COR-L47 (cell line): ENCODE results near the gene ADGRA1.
"Not testable (repeated sequence)": the region's sequence is repeated elsewhere in the genome, so short reads cannot be mapped to it uniquely, and the experiment has no call there.

Experiments used
- DNase-seq: peaks from one replicate; lab custom pipeline; 2025; lab: John Stamatoyannopoulos, UW

Gene ADGRA1, protein sequence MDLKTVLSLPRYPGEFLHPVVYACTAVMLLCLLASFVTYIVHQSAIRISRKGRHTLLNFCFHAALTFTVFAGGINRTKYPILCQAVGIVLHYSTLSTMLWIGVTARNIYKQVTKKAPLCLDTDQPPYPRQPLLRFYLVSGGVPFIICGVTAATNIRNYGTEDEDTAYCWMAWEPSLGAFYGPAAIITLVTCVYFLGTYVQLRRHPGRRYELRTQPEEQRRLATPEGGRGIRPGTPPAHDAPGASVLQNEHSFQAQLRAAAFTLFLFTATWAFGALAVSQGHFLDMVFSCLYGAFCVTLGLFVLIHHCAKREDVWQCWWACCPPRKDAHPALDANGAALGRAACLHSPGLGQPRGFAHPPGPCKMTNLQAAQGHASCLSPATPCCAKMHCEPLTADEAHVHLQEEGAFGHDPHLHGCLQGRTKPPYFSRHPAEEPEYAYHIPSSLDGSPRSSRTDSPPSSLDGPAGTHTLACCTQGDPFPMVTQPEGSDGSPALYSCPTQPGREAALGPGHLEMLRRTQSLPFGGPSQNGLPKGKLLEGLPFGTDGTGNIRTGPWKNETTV

DNA sequence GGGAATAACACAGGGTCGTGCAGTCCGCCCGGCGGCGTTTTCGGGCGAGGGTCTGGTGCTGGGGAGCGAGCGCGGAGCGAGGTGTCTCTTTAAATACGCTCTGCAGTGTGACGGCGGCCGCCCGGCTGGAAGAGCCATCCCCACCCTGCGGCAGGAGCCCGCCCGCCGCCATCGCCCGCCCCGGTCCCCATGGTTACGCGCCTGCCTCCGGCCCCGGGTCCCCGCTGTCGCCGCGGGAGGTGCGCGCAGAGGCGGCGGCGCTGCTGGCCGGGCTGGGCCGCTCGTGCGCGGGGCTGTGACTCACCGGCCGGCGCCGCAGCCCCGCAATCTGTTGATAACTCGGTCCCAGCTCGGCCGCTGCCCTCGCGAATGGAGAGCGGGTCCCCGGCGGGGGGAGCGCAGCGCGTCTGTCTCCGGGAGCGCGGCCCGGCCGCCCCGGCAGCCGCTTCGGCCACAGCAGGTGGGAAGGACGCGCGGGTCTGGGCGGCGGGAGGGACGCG is at the start of gene ADGRA1:
Gene ADGRA1 (plus strand): TSS at position 246 of the 500 bp plus-strand sequence. CDS start 986 bp downstream, outside the sequence.
- peak; percentile 35 for DNase-seq

DNA sequence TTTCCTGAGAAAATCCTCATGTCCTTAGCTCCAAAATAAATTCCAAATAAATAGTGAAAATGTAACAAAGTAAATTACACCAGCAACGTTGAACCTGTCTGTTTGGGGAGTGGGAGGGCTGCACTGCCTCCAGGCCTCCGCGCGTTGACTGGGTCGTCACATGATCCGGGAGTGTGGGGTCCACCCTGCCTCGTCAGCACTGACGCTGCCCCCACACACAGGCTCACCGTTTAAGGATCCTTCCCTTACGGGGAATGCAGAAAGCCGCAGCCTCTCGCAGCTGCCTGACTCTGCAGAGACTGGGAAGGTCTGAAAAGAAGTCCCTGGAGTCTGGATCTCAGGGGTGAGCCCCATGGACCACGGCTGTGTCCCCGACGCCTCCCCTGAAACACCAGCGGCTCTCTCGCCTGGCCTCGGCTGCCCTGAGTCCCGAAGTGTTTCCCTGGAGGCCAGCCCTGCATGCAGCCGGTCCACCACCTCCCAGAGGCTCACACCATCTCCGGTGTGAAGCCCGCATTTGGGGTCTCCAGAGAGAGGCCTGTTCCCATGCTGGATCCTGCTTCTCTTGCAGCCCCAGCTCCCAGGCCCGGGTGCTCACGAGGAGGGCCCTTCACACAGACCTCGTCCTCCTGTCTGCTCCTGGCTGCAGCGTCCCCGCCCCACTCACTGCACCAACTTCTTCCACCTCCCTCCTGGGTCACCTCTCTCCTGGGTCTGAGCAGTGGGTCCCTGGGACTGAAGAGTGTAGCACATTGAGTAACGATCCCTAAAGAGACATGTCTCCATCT is 49.5 kb upstream of the ADGRA1 start:
- no peak for DNase-seq

DNA sequence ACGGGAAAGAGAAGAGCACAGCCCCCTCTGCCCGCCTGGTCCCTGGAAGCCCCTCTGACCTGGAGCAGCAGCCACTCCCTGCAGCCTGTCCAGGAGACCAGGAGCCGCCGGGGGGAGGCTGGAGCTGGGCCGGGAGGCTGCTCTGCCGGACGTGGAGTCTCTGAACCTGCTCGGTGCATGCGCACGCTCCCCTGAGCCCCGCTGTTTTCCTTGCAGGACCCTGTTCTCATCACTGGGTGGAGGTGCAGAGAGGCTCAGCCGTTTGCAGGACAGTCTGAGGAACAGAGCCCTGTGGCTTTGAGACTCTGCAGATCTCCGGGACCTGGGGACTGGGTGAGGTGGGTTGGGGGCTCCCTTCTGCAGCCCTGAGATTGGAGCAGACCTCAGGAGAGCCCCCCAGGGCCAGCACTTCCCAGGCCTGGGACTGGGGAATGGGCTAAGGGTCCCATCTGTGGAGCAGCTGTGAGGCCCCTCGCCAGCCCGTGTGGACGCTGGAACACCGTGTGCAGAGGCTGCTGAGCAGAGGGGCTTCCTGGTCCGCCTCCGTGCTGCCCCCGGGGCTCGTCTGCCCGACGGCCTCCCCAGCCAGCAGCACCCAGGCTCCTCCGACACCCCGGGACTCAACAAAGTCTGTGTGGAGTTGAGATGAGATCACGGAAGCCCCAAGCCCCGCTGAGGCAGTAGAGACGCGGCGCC is 48.5 kb upstream of the ADGRA1 start:
- DNase-seq, result no peak

- no peak for DNase-seq
Measured at GRCh38 chr10:133039803-133040165, 47.9 kb upstream of the ADGRA1 start.

DNA sequence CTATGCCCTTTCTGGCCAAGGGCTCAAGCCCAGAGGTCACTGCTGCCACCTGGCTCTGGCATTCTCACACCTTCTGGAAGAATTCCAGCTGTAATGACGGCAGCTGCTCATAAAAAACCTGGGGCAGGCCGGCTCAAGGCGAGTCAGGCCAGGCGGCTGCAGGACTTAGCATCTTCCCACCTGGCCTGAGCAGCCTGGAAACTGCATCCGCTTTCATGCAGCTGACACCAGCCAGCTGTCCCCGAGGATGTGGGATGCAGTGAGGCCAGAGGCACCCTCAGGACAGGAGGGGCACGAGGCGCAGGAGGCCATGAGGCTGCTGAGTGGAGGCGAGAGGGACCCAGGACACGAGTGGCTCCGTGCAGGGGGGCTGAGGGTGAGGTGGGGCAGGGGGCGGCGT is 47.5 kb upstream of the ADGRA1 start:
- no peak for DNase-seq

GRCh38 chr10:133041101-133041500 is 46.6 kb upstream of the ADGRA1 start:
- DNase-seq, result no peak

GRCh38 chr10:133042061-133042460 is 45.7 kb upstream of the ADGRA1 start:
- no peak for DNase-seq

GRCh38 chr10:133042816-133043215 is 44.9 kb upstream of the ADGRA1 start:
- DNase-seq, result no peak

DNA sequence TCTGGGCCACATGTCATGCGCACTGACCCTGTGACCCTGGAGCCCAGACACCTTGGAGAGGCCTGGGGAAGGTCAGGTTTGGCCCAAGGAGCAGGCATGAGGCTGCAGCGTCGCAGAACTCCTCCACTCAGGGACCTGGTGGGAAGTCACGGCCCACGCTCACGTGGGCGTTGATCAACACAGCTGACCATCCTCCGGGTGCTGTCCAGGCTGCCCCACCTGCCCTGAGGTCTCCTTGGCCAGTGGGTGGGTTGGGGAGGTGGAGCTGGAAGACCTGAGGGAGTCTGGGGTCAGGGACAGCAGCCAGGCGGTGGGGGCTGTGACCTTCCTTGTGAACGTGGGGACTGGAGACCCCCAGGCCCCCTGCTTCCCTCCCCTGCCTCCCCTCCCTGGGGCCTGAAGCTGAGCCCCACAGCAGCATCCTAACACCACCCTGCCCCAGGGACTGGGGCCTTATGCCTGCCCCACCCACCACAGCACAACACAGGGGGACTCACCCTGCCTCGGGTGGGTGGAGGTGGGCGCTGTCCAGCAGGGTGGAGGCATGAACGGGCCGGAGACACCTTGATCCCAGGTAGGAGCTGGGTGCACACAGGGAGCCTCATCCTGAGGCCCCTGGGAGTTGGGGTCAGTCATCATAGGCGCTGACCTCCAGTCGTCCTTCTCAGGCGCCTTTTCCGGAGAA is 44.0 kb upstream of the ADGRA1 start:
- DNase-seq, result no peak

GRCh38 chr10:133044401-133044811 is 43.3 kb upstream of the ADGRA1 start:
- no peak for DNase-seq

- DNase-seq, result no peak
Measured at GRCh38 chr10:133045556-133046389, 42.0 kb upstream of the ADGRA1 start.

DNA sequence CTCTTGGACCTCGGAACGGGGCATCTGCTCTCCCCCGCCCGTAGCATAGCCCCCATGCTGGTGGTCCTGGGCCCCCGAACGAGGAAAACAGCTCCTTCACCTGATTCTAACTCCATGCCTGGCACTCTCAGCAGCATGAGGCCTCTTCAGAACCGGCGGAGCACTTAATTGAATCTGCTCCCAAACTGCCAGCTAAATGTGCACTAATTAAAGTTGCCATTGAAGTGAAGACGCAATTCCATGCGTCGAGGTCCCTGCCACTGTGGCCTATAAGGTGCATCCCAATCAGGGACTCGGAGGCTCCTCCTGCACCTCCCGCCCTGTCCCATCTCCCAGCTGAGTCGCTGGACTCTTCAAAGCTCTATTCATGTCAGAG is 41.3 kb upstream of the ADGRA1 start:
- no peak for DNase-seq

DNA sequence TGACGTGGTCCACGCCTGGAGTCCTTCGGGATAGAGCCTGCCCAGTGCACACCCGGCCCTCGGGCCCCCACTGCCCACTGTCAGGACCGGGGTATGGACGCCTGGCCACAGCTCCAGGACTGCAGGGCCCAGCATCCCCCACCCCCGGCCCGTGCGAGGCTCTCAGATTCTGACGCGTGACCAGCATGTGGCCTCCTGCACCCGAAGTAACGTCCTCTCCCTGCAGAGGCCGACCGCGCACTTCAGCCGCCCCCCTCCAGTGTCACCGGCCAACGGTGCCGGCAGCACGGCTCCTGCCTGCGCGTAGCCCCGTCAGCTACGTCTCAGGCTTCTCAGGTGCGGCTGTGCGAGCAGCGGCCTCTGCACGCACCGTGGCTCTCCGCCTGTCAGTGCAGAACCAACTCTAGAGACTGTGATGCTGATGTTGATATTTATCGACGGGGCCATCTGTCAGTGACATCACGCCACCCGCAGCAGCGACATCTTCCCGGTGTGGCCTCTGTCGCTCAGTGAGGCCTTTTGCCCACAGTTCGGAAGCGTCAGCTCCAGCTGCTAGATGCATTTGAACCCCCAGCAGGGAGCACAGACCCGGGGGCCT is 40.1 kb upstream of the ADGRA1 start:
- DNase-seq, result no peak

- no peak for DNase-seq
Measured at GRCh38 chr10:133048266-133048665, 39.5 kb upstream of the ADGRA1 start.

- no peak for DNase-seq
Measured at GRCh38 chr10:133048926-133049325, 38.8 kb upstream of the ADGRA1 start.

DNA sequence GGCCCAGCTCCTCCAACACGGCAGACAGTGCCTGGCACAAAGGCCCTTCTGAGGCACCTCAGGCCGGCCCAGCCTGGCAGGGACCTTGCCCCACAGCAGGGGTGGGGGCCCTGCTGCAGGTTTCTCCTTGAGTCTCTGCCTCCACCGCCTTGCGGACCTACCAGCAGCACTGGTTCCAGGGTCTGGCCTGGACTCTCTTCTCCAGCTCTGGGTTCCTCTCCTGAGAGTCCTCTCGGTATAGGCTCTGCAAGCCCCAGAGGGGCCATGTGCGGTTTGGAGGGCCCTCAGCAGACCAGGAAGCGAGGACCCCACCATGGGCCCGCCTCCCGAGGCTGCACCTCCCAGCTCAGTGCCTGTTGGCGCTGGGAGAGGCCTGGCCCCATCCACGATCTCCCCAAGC is 38.1 kb upstream of the ADGRA1 start:
- DNase-seq, result no peak

DNA sequence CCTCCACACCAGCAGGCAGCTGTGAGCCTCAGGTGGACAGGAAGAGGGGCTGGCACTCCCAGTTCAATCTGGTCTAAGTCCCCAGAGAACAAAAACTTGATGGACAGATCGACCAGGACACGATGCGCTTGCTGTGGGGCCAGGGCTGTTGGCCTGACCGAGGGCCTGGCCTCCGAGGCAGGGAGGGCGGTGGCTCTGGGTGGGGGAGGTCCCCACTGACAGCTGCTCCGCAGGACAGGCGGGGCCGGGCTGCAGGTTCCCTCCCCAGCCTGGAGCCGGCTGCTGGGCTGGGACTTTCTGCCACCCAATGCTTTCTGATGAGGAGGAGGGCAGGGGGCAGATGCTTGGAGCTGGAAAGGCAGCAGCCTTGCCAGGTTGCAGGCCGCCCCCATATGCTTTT is 37.4 kb upstream of the ADGRA1 start:
- no peak for DNase-seq

DNA sequence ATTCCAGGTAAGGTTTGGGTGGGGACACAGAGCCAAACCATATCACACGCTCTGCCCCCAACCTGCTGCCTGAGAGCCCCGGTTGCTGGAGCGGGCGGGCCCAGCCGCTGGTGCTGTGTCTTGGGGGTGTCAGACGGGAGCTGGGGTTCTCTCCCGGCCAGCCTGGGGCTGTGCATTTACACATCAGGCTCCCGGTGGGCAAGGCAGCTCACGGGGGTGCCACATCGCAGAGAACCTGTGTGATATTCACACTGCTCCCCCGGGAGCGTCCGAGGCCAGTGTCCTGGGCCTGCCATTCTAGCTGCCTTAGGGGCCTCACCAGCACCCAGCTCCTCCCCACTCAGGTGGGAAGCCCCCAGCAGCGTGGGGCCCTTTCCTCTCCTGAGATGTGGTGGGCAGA is 35.6 kb upstream of the ADGRA1 start:
- DNase-seq, result no peak

DNA sequence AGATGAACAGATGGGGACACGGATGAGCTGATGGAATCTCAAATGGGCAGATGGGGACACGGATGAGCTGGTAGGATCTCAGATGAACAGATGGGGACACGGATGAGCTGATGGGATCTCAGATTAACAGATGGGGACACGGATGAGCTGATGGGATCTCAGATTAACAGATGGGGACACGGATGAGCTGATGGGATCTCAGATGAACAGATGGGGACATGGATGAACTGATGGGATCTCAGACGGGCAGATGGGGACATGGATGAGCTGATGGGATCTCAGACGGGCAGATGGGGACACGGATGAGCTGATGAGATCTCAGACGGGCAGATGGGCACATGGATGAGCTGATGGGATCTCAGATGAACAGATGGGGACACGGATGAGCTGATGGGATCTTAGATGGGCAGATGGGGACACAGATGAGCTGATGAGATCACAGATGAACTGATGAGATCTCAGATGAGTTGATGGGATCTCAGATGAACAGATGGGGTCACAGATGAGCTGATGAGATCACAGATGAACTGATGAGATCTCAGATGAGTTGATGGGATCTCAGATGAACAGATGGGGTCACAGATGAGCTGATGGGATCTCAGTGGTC is 34.1 kb upstream of the ADGRA1 start:
- not testable (repeated sequence) for DNase-seq

DNA sequence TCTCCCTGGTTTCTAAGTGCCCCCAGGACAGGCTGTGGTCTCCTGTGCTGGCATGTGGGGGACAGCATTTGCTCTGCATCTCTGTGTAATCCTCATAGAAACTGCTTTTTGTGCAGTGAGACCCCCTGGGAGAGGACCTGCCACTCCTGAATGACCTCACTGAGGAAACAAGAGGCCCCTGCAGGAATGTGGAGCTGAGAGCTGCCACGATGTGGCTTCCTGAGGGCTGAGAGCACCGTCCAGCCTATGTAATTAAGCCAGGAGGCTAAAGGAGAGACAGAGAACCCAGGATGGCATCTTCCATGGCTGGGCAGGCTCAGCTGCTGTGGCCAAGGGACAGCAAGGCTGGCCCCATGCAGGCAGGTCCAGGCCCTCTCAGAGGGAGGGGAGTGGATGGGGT is 32.3 kb upstream of the ADGRA1 start:
- DNase-seq, result no peak
